Occipital lobe (tissue), 2 donors: ENCODE results near the gene LRRC32. TPM values are rescaled to one million over a fixed set of nuclear protein-coding genes. Genes with fewer than 3 reads are reported as not detected.

Experiments used
- DNase-seq: peaks from one replicate; lab custom pipeline; 2025; lab: John Stamatoyannopoulos, UW
- total RNA-seq: library from RNA; depleted of rRNA; stranded (reverse); fragments of >200 nt; gene quantifications from one replicate; pipeline ENCODE4 v1.2.3, GENCODE V29; 2014

The LRRC32 gene, protein sequence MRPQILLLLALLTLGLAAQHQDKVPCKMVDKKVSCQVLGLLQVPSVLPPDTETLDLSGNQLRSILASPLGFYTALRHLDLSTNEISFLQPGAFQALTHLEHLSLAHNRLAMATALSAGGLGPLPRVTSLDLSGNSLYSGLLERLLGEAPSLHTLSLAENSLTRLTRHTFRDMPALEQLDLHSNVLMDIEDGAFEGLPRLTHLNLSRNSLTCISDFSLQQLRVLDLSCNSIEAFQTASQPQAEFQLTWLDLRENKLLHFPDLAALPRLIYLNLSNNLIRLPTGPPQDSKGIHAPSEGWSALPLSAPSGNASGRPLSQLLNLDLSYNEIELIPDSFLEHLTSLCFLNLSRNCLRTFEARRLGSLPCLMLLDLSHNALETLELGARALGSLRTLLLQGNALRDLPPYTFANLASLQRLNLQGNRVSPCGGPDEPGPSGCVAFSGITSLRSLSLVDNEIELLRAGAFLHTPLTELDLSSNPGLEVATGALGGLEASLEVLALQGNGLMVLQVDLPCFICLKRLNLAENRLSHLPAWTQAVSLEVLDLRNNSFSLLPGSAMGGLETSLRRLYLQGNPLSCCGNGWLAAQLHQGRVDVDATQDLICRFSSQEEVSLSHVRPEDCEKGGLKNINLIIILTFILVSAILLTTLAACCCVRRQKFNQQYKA
- total RNA-seq: 1.1 TPM

DNA sequence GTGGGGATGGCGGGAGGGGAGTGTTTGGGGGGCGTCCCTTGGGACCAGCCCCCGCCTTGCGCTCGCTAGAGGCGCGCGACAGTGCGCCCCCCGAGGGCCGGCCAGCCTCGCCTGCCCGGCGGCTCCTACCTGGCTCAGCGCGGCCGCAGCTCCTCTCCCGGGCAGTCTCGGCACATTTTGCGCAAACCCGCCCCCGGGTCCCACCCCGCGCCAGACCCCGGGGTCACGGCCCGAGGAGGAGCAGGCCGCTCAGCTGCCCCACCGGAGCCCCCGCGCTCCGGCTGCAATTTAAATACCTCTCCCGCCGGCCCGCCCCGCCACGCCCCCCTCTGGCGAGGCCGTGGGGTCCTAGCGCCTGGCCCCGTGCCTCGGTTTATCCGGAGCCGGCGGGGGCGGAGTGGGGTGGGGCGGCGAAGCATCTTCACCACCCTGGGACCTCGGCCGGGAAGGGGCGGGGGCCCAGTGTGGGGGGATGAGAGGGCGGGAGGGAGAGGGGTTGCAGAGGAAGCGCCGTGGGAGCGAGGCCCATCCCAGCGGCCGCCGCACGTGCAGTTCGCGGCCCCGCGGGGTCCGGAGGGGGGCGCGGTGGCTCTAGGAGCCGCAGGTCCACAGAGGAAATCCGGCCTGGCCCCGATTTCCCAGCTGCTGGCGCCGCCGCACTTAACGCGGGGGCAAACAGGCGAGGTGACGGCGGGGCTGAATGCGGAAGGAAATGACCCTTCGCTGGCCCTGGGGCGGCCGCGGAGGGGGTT, at the start of gene LRRC32:
Gene LRRC32, minus strand, starts transcription at position 263 of the 752 bp plus-strand sequence. CDS start 4,793 bp downstream, outside the sequence.
- DNase-seq: no peak

DNA sequence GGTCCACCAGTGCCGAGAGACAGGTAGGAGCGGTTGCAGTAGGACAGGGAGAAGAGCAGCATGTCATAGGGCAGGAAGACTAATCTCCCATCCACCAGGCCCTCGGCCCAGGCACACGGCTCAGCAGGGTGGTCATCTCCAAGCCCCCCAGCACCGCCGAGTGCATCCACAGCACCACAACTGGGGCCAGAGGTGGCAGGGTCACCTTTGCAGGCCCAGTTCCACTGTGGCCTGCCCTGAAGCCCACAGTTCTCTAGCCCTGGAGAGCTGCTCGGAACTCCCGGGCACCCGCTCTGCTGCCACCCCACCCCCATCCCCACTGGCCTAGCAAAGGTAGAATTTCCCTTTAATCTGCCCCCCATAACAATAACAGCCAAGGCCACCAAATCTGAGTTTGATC, 49.1 kb upstream of the LRRC32 start:
- DNase-seq: no peak

DNA sequence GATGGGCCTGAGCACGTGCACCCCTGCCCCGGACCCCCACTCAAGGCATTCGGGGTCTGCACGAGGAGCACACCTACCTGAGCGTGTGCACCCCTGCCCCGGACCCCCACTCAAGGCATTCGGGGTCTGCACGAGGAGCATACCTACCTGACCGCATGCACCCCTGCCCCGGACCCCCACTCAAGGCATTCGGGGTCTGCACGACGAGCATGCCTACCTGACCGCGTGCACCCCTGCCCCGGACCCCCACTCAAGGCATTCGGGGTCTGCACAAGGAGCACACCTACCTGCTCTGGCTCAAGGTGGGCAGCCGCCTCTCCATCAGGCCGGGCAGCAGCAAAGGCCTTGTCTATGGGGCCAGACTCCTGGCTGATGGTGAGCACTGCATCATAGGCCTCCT, 48.7 kb upstream of the LRRC32 start:
- no peak for DNase-seq

DNA sequence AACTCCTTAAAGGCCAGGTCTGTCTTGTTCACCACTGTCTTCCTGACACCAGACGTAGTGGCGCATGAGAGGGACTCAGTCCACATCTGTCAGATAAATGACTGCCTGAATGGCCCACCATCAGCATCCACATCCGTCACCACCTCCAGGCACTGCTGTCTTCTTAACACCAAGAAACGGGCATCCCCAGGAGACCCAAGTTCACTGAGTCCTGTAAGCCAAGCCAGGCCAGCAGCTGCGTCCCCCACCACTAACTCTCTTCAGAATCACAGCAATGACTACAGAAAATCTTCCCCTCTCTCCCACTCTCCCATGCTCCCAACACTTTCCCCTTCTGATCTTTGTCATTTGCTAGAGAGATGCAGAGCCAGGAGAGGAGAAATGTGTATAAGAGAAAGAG, 47.3 kb upstream of the LRRC32 start:
- DNase-seq: no peak

DNA sequence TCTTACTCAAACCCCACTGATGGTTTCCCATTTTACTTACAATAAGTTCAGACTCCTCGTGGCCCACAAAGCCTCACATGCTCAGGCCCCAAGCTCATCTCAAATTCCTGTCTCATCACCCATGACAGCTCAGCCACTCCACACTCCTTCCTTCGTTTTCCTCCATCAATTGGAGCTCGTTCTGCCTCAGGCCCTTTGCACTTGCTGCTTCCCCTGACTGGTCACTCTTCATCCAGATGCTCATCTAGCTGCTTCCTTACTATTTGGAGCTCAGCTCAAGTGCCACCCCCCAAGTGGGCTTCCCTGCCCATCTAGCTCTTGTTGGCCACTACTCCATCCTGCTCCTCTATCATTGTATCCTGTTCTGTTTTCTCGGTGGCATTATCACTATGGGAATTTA, 46.8 kb upstream of the LRRC32 start:
- no peak for DNase-seq

DNA sequence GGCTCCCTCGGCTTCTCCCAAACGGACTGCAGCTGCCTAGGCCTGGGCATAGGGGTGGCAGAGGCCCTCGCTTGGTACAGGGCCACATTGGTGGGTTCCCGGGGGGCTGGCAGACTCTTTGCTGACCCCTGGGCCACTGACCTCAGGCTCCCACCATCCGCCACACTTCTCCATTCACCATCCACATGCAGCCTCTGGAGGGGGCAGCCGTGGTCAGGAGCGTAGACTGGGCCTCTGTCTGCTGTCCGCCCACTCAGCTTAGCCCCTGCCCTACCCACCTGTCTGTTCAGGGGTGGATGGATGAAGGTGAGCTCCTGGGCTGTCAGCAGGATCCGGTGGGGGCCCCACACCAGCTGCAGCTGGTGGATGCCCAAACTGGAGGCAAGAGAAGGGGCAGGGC, 45.7 kb upstream of the LRRC32 start:
- no peak for DNase-seq

DNA sequence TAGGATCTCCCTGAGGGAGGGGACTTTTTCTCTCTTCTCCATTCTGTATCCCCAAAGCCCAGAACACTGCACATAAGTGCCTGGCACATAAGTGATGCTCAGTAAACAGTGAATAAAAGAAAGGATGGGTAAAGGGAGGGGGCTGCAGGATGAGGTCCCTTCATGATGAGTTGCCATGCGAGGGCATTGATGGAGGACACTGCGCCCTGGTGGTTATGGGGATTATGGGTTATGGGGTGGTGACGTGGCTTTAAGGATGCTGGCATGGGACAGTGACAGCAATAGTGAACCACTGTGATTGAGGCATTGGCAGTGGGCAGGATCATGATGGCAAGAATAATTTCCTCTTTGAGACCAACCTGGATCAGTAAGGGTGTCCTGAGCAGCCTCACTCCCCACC, 43.9 kb upstream of the LRRC32 start:
- DNase-seq: no peak

DNA sequence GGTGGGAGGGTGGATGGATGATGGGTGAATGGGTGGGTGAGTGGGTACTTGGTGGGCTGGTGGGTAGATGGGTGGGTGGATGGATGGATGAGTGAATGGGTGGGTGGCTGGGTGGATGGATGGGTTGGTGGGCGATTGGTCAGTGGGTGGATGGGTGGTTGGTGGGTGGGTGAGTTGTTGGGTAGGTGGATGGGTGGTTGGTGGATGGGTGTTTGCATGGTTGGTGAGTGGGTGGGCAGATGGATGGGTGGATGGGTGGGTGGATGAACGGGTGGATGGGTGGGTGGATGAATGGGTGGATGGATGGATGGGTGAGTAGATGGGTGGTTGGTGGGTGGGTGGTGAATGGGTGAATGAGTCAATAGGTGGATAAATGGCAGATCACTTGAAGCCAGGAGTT, 43.0 kb upstream of the LRRC32 start:
- no peak for DNase-seq

DNA sequence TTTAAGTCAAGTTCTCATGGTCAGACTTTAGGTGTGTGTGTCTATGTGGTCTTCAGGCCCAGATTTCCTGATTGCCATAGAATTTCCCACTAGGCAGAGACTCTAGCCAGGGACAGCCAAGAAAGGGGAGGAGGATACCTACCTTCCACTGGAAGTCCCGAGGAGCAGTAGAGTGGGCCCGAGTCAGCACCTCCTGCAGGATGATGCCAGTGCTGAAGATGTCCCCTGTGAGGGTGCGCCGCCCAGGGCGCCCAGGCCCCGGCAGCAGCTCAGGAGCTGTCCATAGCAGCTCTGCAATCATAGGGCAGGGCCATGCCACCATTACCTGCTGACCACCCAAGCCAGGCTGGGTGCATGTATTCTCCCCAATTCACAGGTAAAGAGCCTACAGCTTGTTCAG, 41.6 kb upstream of the LRRC32 start:
- DNase-seq: no peak

DNA sequence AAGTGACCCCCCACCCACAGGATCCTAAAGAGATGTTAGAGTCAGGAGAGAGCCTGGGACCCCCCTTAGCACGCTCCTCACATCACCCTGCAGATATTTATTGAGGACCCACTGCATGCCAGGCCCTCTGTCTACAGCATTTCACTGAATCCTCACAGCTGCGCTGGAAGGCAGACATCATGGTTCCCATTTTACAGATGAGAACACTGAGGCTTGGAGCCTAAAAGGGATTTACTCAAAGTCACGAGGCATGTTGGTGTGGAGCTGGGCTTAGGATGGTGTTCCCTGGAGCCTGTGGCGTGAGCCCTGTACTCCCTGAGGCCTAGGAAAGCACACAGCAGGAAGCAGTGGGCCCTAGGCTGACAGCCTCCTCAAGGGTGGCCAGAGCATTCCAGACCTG, 39.2 kb upstream of the LRRC32 start:
- DNase-seq: no peak

DNA sequence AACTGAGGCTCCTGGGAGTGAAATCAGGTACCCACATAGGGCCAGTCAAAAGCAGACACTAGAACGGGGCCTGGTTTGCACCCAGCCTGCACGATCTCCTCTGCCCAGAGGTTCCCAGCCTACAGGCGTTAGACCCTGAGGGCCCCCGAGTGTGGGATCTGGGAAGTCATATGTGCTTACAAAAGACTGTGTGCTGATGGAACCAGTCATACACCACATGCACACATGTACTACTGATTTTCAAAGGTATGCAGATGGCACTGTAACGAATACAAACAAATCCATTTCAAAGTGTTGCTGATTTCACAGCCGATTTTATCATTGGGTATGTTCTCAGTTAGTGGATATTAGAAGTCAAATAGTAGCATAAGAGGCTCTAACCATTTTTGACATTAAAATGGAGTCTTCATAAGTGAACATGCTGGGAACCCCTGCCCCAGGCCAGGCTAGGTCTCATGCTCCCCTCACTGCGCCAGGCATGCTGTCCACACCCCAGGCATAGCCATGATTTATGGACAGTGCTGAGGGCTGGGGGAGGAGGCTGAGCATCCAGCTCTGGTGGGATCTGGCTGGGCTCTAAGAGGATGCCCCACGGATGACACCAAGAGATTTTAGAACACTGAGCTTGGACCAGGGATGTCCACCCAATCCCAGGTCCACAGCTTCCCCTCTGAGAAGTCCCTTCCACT, 38.6 kb upstream of the LRRC32 start:
- no peak for DNase-seq

DNA sequence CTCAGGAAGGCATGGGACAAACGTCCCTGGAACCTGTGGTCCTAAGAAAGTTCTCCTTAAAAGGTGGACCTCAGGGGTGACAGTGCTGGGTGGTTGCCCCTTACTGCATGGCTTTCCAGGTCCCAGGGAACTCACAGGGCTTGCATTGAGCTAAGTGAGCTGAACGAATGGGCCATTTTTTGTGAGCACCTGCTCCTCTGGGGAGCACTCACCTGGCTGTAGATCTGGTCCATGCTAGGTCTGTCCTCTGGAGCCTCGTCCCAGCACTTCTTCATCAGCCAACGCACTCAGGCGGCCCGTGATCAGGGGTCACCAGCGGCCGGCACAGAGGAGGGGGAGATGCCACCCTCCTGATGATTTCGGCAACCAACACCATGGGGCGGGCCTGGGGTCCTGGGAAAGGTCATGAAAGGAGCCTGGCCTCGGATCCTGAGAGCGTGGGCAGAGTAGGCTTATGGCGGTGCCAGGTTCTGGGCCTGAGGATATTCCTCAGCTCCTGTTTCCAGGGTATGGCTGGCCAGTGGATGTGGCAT, 36.8 kb upstream of the LRRC32 start:
- no peak for DNase-seq

DNA sequence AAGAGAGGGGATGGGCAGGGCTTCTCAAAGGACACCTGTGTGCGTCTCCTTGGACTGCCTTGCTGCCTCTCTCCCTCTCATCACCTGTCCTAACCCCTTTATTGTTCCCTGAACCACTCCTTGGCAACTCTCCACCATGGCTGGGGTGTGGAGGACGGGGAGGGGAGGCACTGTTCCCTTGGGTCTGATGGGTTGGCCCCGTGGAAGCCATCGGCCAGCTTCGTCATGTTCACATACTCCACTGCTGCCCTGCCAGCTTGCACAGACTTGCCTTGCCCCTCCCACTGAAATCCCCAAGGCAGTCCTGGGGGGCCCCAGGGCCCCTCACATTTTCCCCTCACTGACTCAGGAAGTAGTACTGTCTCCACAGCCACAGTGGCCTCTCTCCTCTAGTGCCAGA, 36.1 kb upstream of the LRRC32 start:
- DNase-seq: no peak

DNA sequence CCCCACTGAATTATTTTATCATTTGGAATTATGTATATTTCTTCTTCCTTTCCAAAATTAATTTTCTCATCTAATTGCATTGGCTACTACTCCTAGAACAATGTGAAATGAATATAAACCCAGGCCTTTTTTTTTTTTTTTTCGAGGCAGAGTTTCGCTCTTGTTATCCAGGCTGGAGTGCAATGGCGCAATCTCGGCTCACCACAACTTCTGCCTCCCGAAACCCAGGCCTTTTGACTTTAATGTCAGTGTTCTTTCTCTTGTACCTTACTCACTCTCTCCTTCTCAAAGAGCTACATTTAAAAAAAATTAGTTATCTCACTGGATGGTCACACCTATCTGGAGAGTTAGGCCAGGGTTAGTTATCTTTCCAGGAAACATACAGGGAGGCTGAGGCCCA, 35.3 kb upstream of the LRRC32 start:
- DNase-seq: no peak

DNA sequence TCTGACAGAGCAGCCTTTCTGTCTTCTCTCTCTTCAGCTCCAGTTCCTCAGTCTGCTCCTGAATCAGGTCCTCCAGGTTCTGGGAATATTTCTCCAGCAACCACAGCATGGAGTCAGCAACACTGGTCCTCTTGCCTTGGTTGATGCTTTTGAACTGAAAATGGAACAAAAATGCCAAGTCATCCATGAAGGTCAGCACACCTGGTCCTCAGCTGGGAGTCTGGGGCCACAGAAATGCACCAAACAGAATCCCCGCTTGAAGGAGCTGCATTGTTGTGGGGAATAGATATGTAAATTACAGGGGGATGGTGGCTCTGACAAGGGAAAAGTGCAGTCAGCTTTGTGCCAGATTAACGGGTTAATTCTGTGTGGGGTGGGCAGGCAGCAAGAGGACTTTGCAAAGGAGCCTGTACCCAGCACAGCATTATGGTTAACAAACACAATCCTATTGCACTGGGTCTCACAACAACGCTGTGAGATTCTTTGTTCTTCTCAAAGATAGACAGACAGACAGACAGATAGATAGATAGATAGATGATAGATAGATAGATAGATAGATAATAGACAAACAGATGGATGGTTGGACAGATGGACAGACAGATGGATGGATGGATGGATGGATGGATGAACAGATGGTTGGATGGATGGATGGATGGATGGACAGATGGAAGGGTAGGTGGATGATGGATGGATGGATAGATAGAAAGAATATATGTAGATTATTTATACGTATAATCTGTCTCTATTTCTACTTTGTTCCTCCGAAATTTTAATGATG, 33.8 kb upstream of the LRRC32 start:
- no peak for DNase-seq

DNA sequence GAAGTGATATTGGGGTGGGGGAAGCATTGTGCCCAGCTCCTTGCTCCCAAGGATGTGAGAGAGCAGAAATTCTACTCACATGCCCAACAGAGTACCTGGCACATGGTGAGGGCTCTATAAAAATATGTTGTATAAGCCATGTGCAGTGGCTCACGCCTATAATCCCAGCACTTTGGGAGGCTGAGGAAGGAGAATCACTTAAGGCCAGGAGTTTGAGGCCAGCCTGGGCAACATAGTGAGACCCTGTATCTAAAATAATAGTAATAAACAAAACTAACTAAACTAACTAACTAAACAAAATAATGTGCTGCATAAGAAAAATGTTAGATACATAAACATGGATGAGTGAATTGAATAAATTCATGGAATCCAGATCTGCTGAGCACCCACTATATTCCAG, 33.2 kb upstream of the LRRC32 start:
- no peak for DNase-seq

DNA sequence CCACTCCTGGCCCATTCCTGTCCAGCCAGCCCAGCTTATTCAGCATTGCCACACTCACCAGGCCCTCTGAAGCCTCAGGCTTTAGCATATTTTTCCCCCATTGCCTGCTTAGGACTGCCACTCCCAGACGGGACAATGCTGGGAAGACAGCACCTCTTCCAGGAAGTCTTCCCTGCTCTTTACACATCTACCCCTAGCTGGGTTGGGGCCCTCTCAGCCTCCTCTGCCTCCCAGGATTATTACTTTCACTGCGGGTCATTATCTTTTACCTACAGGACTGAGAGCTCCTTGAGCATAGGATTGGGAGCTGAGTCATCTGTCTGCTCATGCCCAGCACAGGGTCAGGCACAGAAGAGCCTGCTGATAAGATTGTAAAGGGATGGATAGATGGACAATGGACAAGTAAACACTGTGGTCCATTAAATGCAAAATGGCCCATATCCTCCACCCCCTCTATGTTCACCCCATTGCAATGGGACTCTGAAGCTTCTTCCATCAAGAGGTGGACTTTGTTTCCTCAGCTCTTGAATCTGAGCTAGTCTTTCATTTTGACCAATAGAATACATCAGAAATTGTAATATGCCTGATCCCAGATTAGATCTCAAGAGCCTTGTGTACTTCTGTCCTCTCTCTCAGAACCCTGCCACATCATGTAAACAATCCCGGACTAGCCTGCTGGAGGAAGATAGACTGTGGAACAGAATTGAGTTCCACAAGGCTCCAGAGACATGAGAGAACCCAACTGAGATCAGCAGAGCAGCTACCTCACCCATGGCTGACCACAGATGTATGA, 32.0 kb upstream of the LRRC32 start:
- no peak for DNase-seq

DNA sequence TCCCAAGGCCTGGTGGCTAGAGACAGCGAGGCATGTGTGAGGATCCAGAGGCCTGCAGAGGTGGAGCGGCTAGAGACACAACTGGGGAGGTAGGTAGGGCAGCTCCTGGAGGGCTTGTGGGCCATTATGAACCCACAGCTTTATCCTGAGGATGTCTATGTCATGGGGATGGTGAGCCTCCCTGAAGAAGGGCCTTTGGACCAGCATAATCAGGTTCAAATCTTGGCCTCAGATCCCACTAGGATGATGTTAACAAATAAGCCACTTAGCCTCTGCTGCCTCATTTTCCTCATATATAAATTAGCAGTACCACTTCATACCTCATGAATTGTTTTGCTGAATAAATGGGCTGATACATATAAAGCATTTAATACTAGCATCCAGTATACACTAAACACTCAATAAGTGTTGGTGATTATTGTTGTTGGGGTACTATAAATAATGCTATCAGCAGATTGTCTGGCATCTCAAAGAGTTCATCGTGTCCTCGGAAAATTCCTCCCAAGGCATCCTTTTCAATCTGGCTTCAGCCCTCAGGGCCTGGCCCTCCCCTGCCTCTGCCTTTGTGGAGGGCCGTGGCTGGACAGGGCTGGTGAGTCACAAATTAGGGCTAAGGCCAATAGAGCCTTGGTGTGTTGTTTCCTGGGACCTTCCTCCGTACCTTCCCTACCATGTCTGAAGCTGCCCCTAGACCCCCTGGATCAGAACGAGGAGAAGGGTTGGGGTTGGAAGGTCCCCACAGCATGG, 30.9 kb upstream of the LRRC32 start:
- no peak for DNase-seq
